ENCODE results near the gene NUP214. TPM values are rescaled to one million over a fixed set of nuclear protein-coding genes. Genes with fewer than 3 reads are reported as not detected.

Gene NUP214
- 13.7 and 22.4 TPM in 2 replicates for total RNA-seq

GRCh38 chr9:131125288-131126058 lies at the start of gene NUP214:
NUP214 (plus strand) TSS chr9:131125586; CDS start chr9:131125705, 119 bp downstream.

GRCh38 chr9:131096269-131097125 lies 28.9 kb upstream of the NUP214 start, which contains the start of gene AIF1L:
AIF1L (plus strand) TSS chr9:131096531; CDS start chr9:131096630, 99 bp downstream.

GRCh38 chr9:131276094-131276888 lies 150.9 kb downstream of the NUP214 start, which contains the start of gene FAM78A:
FAM78A (minus strand) TSS chr9:131276510; CDS start chr9:131276179, 331 bp downstream.

Other genes with a start within 250 kb of the NUP214 start
- not detected in 2 replicates for gene QRFP, start 228.8 kb upstream of the NUP214 start, total RNA-seq
- gene FIBCD1, start 186.3 kb upstream of the NUP214 start, total RNA-seq: under 0.01 and 0.14 TPM in 2 replicates
- not detected in 2 replicates for gene LAMC3, start 116.4 kb upstream of the NUP214 start, total RNA-seq
- 0.36 and 12.3 TPM in 2 replicates for gene AIF1L, start 29.1 kb upstream of the NUP214 start, total RNA-seq
- gene FAM78A, start 150.9 kb downstream of the NUP214 start, total RNA-seq: 0.34 and 0.71 TPM in 2 replicates
- gene PLPP7, start 164.1 kb downstream of the NUP214 start, total RNA-seq: under 0.01 TPM in 1 of 2 replicates, not detected in the other